B cell (primary cell): ENCODE measurements around the gene COX6B2. TPM values are rescaled to one million over a fixed set of nuclear protein-coding genes. Genes with fewer than 3 reads are reported as not detected.

Experiments used
- ATAC-seq: fragments of 200-7000 bp; cut with Tn5 transposase; one replicate; pipeline ENCODE4 v1.10.0; 2021; ENCODE audit warnings: low read depth, mild to moderate bottlenecking, moderate number of reproducible peaks, moderate library complexity
- CTCF ChIA-PET: fragments of 350-600 bp; sonication (Branson Sonifier 250); formaldehyde crosslinking; loops from one replicate; lab custom pipeline; 2021; ENCODE audit warnings: antibody characterized with exemption, inconsistent platforms; lab: Charles Lee
- POLR2A ChIA-PET: fragments of 350-600 bp; sonication (Branson Sonifier 250); formaldehyde crosslinking; loops from one replicate; lab custom pipeline; 2021; ENCODE audit warnings: antibody characterized with exemption; lab: Charles Lee
- DNase-seq: peaks from one replicate; pipeline ENCODE4 v3.0.0; 2013
- H2AFZ ChIP-seq: 2 replicates; pipeline ENCODE4 v1.6.1; 2012; ENCODE audit warnings: mild to moderate bottlenecking, low read depth, low read length; ENCODE audit not compliant: insufficient read depth, poor library complexity, severe bottlenecking
- H3K27ac ChIP-seq, 2 donors: 1 replicate in 1 of 2; 2 replicates in 1 of 2; pipeline ENCODE4 v1.5.1; 2012 to 2013; ENCODE audit warnings: low read length in 2 of 2, mild to moderate bottlenecking in 2 of 2, moderate library complexity in 1 of 2
- H3K27me3 ChIP-seq, 4 experiments: fragments of 200-600 bp in 1 of 4; sonication (generic) in 1 of 4; replicated peaks in 1 of 4; 1 replicate in 2 of 4; 2 replicates in 2 of 4; pipeline versions ENCODE4 v1.6.1 to v1.7.0; 2013 to 2016; ENCODE audit warnings: low read length in 3 of 4, mild to moderate bottlenecking in 2 of 4, mixed read lengths in 1 of 4, moderate library complexity in 1 of 4; ENCODE audit not compliant: insufficient read depth in 4 of 4, control insufficient read depth in 3 of 4; ENCODE audit errors: control extremely low read depth in 1 of 4
- H3K36me3 ChIP-seq, 2 experiments: replicated peaks in 1 of 2; 1 replicate in 1 of 2; 2 replicates in 1 of 2; pipeline versions ENCODE4 v1.6.1 to v1.7.1; 2013; ENCODE audit warnings: low read length in 1 of 2; ENCODE audit not compliant: insufficient read depth in 2 of 2, control insufficient read depth in 1 of 2; ENCODE audit errors: control extremely low read depth in 1 of 2, extremely low read depth in 1 of 2
- H3K4me1 ChIP-seq, 2 donors: fragments of 200-600 bp in 1 of 2; sonication (generic) in 1 of 2; 1 replicate in 1 of 2; 2 replicates in 1 of 2; pipeline versions ENCODE4 v1.5.1 to v1.6.1; 2013 to 2017; ENCODE audit warnings: low read length in 2 of 2; ENCODE audit not compliant: control insufficient read depth in 2 of 2, insufficient read depth in 2 of 2
- H3K4me2 ChIP-seq: replicated peaks from 2 replicates; pipeline ENCODE3; 2012; ENCODE audit warnings: mild to moderate bottlenecking, low read depth, low read length; ENCODE audit not compliant: poor library complexity, severe bottlenecking
- H3K4me3 ChIP-seq, 5 experiments: fragments of 200-600 bp in 1 of 5; sonication (generic) in 1 of 5; 1 replicate in 3 of 5; 2 replicates in 2 of 5; pipeline versions ENCODE4 v1.5.1 to v1.7.0; 2011 to 2016; ENCODE audit warnings: low read length in 4 of 5, mild to moderate bottlenecking in 4 of 5, low read depth in 2 of 5, control low read depth in 1 of 5, moderate library complexity in 1 of 5; ENCODE audit not compliant: insufficient read depth in 1 of 5; ENCODE audit errors: control extremely low read depth in 1 of 5, extremely low read depth in 1 of 5
- H3K79me2 ChIP-seq: fragments of 200-600 bp; sonication (generic); one replicate; pipeline ENCODE4 v1.6.0; 2016; ENCODE audit warnings: low read length; ENCODE audit not compliant: control insufficient read depth, insufficient read depth
- H3K9ac ChIP-seq: fragments of 200-600 bp; sonication (generic); 2 replicates; pipeline ENCODE4 v1.6.1; 2017; ENCODE audit warnings: mild to moderate bottlenecking, low read length, moderate library complexity
- H3K9me3 ChIP-seq, 3 donors: one replicate each; pipeline versions ENCODE4 v1.6.1 to v1.7.1; 2013; ENCODE audit warnings: low read length in 2 of 3; ENCODE audit not compliant: control insufficient read depth in 2 of 3, insufficient read depth in 1 of 3; ENCODE audit errors: control extremely low read depth in 1 of 3
- H4K20me1 ChIP-seq: 2 replicates; pipeline ENCODE4 v1.6.0; 2012; ENCODE audit warnings: mild to moderate bottlenecking, low read length; ENCODE audit not compliant: insufficient read depth, control insufficient read depth, poor library complexity, severe bottlenecking
- H3K27ac Mint-ChIP-seq: one replicate; pipeline ENCODE4 v1.8.0; 2021; ENCODE audit warnings: mixed read lengths
- H3K27me3 Mint-ChIP-seq: one replicate; pipeline ENCODE4 v1.8.0; 2021; ENCODE audit warnings: mixed read lengths
- H3K4me1 Mint-ChIP-seq: one replicate; pipeline ENCODE4 v1.8.0; 2021; ENCODE audit warnings: mixed read lengths
- H3K4me3 Mint-ChIP-seq: one replicate; pipeline ENCODE4 v1.8.0; 2021; ENCODE audit warnings: mixed read lengths
- H3K9me3 Mint-ChIP-seq: one replicate; pipeline ENCODE4 v1.8.0; 2022; ENCODE audit warnings: mixed read lengths; ENCODE audit not compliant: insufficient read depth
- CTCF ChIP-seq: fragments of 200-600 bp; IDR thresholded peaks from one replicate; pipeline ENCODE4 v1.8.0; 2022; ENCODE audit warnings: antibody characterized with exemption, mild to moderate bottlenecking
- EZH2 ChIP-seq: IDR thresholded peaks from 2 replicates; pipeline ENCODE4 v1.6.1; 2012; ENCODE audit warnings: borderline replicate concordance, low read depth, mild to moderate bottlenecking, moderate library complexity, low read length; ENCODE audit not compliant: insufficient read depth, poor library complexity, severe bottlenecking
- WGBS: methylation state at CpG from one replicate; pipeline ENCODE4 v1.1.5; 2013; ENCODE audit warnings: missing lambda C conversion rate; ENCODE audit not compliant: insufficient coverage; 5-methylcytosine and 5-hydroxymethylcytosine counted together
- intact Hi-C: fragments of 100-400 bp; cut with micrococcal nuclease; formaldehyde crosslinking; loops from one replicate; pipeline ENCODE4 v1.10.0; 2022
- polyA plus RNA-seq: library from polyadenylated mRNA; depleted of rRNA; stranded (reverse); fragments of >200 nt; gene quantifications from 2 replicates; pipeline ENCODE4 v1.2.3, GENCODE V29; 2012
- total RNA-seq, 2 donors: library from RNA; stranded (reverse); fragments of 120-200 nt in 1 of 2; gene quantifications; 1 replicate in 1 of 2; 2 replicates in 1 of 2; pipeline versions ENCODE4 v1.2.3 to v1.2.4, GENCODE V29; 2013 to 2022

The COX6B2 gene
- total and polyA plus RNA-seq, 2 donors (not counting 1 experiment from before 2014, with no cell fraction given) = not detected

DNA sequence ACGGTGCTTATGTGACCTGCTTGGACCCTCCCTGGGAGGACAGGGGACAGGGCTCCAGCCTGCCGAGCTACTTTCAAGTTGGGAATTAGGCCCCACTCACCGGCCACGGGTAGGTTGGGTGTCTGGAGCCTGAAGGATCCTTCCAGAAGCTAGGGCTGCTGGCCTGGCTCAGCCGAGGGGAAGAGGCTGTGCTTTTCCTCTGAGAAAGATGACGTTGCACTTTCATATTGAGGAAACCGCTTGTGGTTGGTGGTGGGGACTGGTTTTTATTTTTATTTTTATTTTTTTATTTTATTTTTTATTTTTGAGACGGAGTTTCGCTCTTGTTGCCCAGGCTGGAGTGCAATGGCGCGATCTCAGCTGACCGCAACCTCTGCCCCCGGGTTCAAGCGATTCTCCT is 29.3 kb downstream of the COX6B2 start, which contains the start of gene TMEM150B:
Gene TMEM150B (minus strand): TSS at position 170 of the 400 bp plus-strand sequence. CDS start 4,305 bp downstream, outside the sequence.
- intact Hi-C loops = no loop called here
- H3K36me3 ChIP-seq = no peaks in the 10 kb centered on the region
- Mint-ChIP-seq H3K9me3 (no peaks in the 10 kb centered on the region), H3K4me1 (no peaks in the 10 kb centered on the region), H3K27me3 (peaks cover 37% of the 10 kb centered on the region), H3K27ac (no peak within 1 kb of the TSS), H3K4me3 (no peak within 1 kb of the TSS)
- peaks cover 0 to 10% (median 1%) of the 10 kb centered on the region in 4 experiments for H3K27me3 ChIP-seq
- POLR2A ChIA-PET = no interaction called here
- no peaks in the 10 kb centered on the region for H3K79me2 ChIP-seq
- TF ChIP-seq CTCF (no peak), EZH2 (no peak)
- H3K9ac ChIP-seq = no peak within 1 kb of the TSS
- H3K27ac ChIP-seq = no peak within 1 kb of the TSS
- no peak for ATAC-seq
- WGBS = 67% methylated on average over 8 of the region's 14 CpGs
- CTCF ChIA-PET = no interaction called here
- H3K4me1 ChIP-seq = peaks cover 0 to 4% of the 10 kb centered on the region in 2 donors
- H3K4me2 ChIP-seq = no peak within 1 kb of the TSS
- peaks cover 0 to 4% (median 0%) of the 10 kb centered on the region in 3 donors for H3K9me3 ChIP-seq
- H4K20me1 ChIP-seq = no peaks in the 10 kb centered on the region
- no peak within 1 kb of the TSS for H3K4me3 ChIP-seq
- no peak for DNase-seq
- H2AFZ ChIP-seq = no peak within 1 kb of the TSS

DNA sequence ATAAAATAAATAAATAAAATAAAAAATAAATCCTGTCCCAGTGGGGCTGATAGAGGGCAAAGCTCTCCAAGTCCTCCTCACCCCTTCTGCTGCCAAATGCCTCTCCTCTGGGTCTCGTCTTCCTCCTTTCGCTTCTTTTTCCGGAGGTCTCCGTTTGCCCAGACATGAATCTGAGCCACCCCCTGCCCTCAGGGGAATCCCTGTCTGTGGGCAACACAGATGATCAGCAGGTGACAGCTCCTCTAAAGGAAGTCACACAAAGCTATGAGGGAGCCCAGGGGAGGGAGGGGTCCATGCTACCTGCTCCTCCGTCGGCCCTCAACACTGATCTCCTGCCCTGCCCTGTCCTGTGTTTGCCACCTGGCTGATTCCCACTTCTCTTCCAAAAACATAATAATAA is 29.9 kb downstream of the COX6B2 start:
- ChIA-PET CTCF (no interaction called here), POLR2A (no interaction called here)
- Histone ChIP-seq H3K36me3 (no peaks in the 10 kb centered on the region), H3K79me2 (no peaks in the 10 kb centered on the region), H3K4me3 (no peak overlapping the region), H3K9ac (no peak overlapping the region), H4K20me1 (no peaks in the 10 kb centered on the region), H3K27ac (no peak overlapping the region), H3K4me2 (no peak overlapping the region), H2AFZ (no peak overlapping the region), H3K4me1 (peaks cover 0 to 4% of the 10 kb centered on the region in 2 donors), H3K27me3 (peaks cover 0 to 10% (median 1%) of the 10 kb centered on the region in 4 experiments), H3K9me3 (peaks cover 0 to 4% (median 0%) of the 10 kb centered on the region in 3 donors)
- Mint-ChIP-seq H3K9me3 (no peaks in the 10 kb centered on the region), H3K4me3 (no peak overlapping the region), H3K27ac (no peak overlapping the region), H3K27me3 (peaks cover 37% of the 10 kb centered on the region), H3K4me1 (no peaks in the 10 kb centered on the region)
- ATAC-seq (no peak), DNase-seq (no peak)
- TF ChIP-seq CTCF (no peak), EZH2 (no peak)
- intact Hi-C loops = no loop called here
- 58% methylated on average over 2 of the region's 6 CpGs for WGBS
